Activated naive CD8-positive, alpha-beta T cell (primary cell): ENCODE data around the gene SIPA1L3.
A peak's percentile ranks its signal among the peaks of the same experiment; 100 is the strongest.

ENCODE experiments used
- H3K27ac Mint-ChIP-seq: one replicate; pipeline ENCODE4 v1.8.0; 2021; ENCODE audit warnings: mixed read lengths
- H3K27me3 Mint-ChIP-seq: one replicate; pipeline ENCODE4 v1.8.0; 2021; ENCODE audit warnings: mixed read lengths
- H3K36me3 Mint-ChIP-seq: one replicate; pipeline ENCODE4 v1.8.0; 2021; ENCODE audit warnings: mixed read lengths
- H3K4me1 Mint-ChIP-seq: one replicate; pipeline ENCODE4 v1.8.0; 2021; ENCODE audit warnings: low read depth, mixed read lengths
- H3K4me3 Mint-ChIP-seq: one replicate; pipeline ENCODE4 v1.8.0; 2021; ENCODE audit warnings: mild to moderate bottlenecking, mixed read lengths
- H3K9me3 Mint-ChIP-seq: one replicate; pipeline ENCODE4 v1.8.0; 2021; ENCODE audit warnings: low read depth, mixed read lengths

The SIPA1L3 gene

DNA sequence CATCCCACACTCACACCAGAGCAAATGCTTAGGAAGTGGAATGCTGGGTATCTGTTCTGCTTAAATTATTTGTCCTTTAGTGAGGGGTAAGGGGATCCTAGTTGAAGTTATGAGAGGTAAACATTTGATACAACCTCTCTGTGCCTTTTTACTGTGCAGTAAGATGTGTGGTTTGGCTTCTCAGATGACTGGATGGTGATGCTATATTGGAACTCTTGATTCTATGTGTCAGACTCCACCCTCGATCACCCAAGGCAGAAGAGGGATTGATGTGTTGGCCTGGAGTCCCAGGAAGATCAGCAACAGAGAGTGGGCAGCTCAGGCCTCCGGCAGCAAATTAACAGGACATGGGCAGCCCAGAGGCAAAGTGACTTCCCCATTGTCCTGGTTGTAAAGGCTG, 66.7 kb downstream of the SIPA1L3 start:
- Mint-ChIP-seq H3K36me3 (peaks cover 18% of the 10 kb centered on the region), H3K27ac (no peak overlapping the region), H3K4me3 (no peak overlapping the region), H3K27me3 (no peaks in the 10 kb centered on the region), H3K9me3 (no peaks in the 10 kb centered on the region), H3K4me1 (no peaks in the 10 kb centered on the region)

- H3K4me3 Mint-ChIP-seq, result no peak overlapping the region
- H3K36me3 Mint-ChIP-seq, result peaks cover 12% of the 10 kb centered on the region
- no peaks in the 10 kb centered on the region for H3K9me3 Mint-ChIP-seq
- no peak overlapping the region for H3K27ac Mint-ChIP-seq
- H3K27me3 Mint-ChIP-seq, result no peaks in the 10 kb centered on the region
- peaks cover 1% of the 10 kb centered on the region for H3K4me1 Mint-ChIP-seq
These were observed 68.1 kb downstream of the SIPA1L3 start for GRCh38 chr19:37975071-37975470.

DNA sequence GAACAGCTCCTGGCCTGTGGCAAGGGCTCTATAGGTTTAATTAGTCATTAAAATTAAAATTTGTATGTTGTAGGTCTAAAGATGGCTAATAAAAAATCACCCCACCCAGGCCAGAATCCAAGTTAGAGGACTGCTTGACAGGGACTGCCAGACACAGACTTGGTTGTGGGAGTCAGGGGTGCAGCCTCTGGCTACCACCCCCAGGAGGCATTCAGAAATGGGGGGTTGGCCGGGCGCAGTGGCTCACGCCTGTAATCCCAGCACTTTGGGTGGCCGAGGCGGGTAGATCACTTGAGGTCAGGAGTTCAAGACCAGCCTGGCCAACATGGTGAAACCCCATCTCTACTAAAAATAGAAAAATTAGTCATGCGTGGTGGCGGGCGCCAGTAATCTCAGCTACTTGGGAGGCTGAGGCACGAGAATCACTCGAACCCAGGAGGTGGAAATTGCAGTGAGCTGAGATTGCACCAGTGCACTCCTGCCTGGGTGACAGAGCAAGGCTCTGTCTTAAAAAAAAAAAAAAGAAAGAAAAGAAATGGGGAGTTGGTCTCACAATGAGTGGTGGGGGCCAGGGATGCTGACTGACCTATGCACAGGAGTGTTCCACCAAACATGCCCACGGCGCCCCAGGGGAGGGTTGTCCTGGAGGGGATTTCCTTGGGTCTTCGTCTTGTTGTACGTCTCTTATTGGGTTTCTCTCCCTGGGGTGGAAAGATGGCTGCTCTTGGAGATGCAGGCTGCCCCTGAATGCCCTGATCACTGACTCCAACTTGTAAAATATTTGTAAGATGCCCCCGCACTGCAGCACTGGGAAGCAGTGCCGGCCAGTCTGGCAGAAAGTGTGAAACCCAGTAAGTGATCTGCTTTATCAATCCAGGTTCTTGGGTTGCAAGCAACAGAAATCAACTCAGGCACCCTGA, 68.8 kb downstream of the SIPA1L3 start:
- H3K27me3 Mint-ChIP-seq, result no peaks in the 10 kb centered on the region
- peaks cover 12% of the 10 kb centered on the region for H3K36me3 Mint-ChIP-seq
- no peaks in the 10 kb centered on the region for H3K9me3 Mint-ChIP-seq
- H3K4me1 Mint-ChIP-seq, result peaks cover 2% of the 10 kb centered on the region
- no peak overlapping the region for H3K4me3 Mint-ChIP-seq
- no peak overlapping the region for H3K27ac Mint-ChIP-seq

- H3K27ac Mint-ChIP-seq, result no peak overlapping the region
- H3K27me3 Mint-ChIP-seq, result no peaks in the 10 kb centered on the region
- H3K9me3 Mint-ChIP-seq, result no peaks in the 10 kb centered on the region
- H3K4me1 Mint-ChIP-seq, result peaks cover 4% of the 10 kb centered on the region
- peaks cover 4% of the 10 kb centered on the region for H3K36me3 Mint-ChIP-seq
- no peak overlapping the region for H3K4me3 Mint-ChIP-seq
These were observed 70.4 kb downstream of the SIPA1L3 start for GRCh38 chr19:37977391-37977790.

DNA sequence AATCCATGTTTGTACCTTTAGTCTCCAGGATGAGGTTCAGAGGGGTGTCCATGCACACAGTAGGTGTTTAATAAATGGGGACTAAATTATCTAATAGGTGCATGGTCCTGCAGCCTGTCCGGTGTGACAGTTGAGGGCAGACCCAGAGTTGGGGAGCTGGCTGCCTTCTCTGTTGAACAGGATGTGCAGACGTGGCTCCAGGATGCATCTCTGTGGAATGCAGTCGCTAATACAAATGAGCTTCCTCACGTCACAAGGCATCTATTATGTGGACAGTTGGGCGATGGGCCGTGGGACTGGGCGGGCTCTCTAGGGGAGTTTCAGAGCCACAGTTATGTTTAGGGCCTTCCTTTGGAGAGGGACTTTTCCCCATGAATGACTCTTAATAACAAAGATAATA, 71.0 kb downstream of the SIPA1L3 start:
- Mint-ChIP-seq H3K36me3 (peaks cover 4% of the 10 kb centered on the region), H3K4me3 (no peak overlapping the region), H3K9me3 (no peaks in the 10 kb centered on the region), H3K27ac (no peak overlapping the region), H3K27me3 (no peaks in the 10 kb centered on the region), H3K4me1 (peaks cover 4% of the 10 kb centered on the region)

DNA sequence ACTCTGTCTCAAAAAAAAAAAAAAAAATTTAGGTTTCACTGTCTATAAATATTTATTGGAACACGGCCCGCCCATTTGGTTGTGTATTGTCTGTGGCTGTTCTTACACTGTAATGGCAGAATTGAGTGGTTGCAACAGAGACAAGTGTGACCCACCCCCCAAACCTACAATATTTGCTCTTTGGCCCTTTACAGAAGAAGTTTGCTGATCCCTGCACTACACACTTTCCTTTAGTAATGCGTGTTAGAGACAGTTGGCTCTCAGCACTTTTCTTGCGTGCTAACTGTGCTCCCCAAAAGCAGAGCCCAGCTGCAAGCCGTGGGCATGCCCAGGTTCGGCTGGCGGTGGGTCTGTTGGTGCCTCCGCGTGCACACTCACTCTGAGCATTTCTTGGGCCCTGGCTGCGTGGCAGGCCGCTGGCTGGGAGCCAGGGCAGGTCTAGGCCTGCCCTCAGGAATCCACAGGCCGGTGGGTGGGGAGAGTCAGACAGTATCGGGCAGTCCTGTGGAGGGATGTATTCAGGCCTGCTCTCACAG, 72.6 kb downstream of the SIPA1L3 start:
- no peak overlapping the region for H3K4me3 Mint-ChIP-seq
- H3K27me3 Mint-ChIP-seq, result no peaks in the 10 kb centered on the region
- H3K9me3 Mint-ChIP-seq, result no peaks in the 10 kb centered on the region
- H3K36me3 Mint-ChIP-seq, result peaks cover under 1% of the 10 kb centered on the region
- H3K27ac Mint-ChIP-seq, result no peak overlapping the region
- H3K4me1 Mint-ChIP-seq, result peaks cover 4% of the 10 kb centered on the region

DNA sequence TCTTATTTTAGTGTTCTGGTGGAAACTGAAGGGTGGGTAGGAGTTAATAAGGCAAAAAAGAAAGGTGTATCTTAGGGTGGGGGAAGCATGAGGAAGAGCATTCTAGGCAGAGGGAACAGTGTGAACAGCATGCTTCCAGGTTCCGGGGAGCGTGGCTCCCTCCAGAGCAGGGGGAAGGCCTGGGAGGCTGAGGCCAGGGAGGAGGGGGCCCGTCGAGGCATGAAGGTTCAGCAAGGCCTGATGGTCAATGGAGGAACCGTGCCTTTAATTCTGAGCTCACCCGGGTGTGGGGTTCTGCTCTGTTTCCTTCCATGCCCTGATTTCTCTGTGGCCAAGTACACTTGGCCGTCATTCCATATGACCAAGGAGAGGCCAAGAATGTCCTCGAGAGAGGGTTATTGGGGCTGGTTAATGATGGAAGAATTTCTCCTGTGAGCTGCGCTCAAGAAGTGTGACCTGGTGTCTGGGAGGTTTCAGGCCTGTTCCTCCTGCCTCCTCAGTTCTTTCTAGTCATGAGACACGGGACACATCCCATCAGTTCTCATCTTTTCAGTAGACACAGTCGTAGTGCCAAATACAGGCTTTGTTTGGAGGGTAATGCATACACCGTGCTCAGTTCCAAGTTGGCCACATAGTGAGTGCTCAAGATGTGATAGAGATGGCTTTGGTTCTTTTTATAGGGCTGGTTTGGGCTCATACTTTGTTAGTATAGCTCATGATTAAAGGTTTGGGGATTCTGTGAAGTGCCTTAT, 73.6 kb downstream of the SIPA1L3 start:
- Mint-ChIP-seq H3K4me3 (no peak overlapping the region), H3K9me3 (no peaks in the 10 kb centered on the region), H3K4me1 (peaks cover 11% of the 10 kb centered on the region), H3K27me3 (no peaks in the 10 kb centered on the region), H3K27ac (no peak overlapping the region), H3K36me3 (peaks cover 2% of the 10 kb centered on the region)

GRCh38 chr19:37981785-37982475, 74.9 kb downstream of the SIPA1L3 start:
- no peaks in the 10 kb centered on the region for H3K9me3 Mint-ChIP-seq
- H3K4me1 Mint-ChIP-seq, result peaks cover 18% of the 10 kb centered on the region
- H3K36me3 Mint-ChIP-seq, result peaks cover 2% of the 10 kb centered on the region
- H3K27ac Mint-ChIP-seq, result no peak overlapping the region
- no peak overlapping the region for H3K4me3 Mint-ChIP-seq
- no peaks in the 10 kb centered on the region for H3K27me3 Mint-ChIP-seq

DNA sequence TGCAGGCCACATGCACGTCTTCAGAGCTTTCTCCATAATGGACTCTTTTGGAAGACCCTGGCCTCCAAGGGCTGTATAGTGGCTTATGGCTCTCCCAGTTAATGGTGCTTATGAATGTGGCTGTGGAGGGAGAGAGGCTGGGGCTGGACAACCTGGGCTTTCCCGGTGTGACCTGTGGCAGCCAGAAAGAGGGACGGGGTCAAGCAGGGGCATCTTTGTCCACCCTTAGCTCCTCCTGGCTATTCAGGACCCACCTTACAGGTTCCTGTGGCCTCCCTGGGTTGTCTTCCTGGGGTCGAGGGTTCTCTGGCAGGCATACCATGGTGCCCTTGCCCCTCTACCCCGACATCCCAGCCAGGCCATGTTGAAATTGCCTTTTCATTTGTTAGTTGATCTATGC, 75.6 kb downstream of the SIPA1L3 start:
- H3K9me3 Mint-ChIP-seq, result no peaks in the 10 kb centered on the region
- H3K27ac Mint-ChIP-seq, result no peak overlapping the region
- H3K4me1 Mint-ChIP-seq, result peaks cover 20% of the 10 kb centered on the region
- no peak overlapping the region for H3K4me3 Mint-ChIP-seq
- H3K36me3 Mint-ChIP-seq, result peaks cover 2% of the 10 kb centered on the region
- H3K27me3 Mint-ChIP-seq, result no peaks in the 10 kb centered on the region

GRCh38 chr19:37983153-37983552, 76.1 kb downstream of the SIPA1L3 start:
- Mint-ChIP-seq H3K9me3 (no peaks in the 10 kb centered on the region), H3K27me3 (no peaks in the 10 kb centered on the region), H3K36me3 (peaks cover 2% of the 10 kb centered on the region), H3K27ac (no peak overlapping the region), H3K4me3 (no peak overlapping the region), H3K4me1 (peaks cover 22% of the 10 kb centered on the region)

DNA sequence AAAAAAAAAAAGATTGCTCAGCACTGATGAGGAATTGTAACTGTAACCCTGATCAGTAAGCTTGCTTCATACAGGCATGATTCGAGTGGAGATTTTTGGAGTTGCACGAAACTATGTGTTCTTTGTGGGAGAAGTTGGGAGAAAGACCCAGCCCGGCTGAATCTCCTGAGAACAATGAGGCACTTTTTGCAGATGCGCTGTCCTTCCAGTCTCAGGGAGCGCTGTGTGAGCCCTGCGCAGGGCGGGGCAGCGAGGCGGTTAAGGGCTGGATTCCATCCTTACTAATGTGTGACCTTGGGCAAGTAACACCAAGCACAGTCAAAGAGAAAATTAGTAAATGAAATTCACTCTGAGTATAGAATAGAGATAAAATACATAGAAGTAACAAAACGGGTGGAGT, 76.9 kb downstream of the SIPA1L3 start:
- Mint-ChIP-seq H3K36me3 (peaks cover 2% of the 10 kb centered on the region), H3K9me3 (no peaks in the 10 kb centered on the region), H3K27me3 (no peaks in the 10 kb centered on the region), H3K4me1 (peaks cover 25% of the 10 kb centered on the region), H3K27ac (no peak overlapping the region), H3K4me3 (no peak overlapping the region)

DNA sequence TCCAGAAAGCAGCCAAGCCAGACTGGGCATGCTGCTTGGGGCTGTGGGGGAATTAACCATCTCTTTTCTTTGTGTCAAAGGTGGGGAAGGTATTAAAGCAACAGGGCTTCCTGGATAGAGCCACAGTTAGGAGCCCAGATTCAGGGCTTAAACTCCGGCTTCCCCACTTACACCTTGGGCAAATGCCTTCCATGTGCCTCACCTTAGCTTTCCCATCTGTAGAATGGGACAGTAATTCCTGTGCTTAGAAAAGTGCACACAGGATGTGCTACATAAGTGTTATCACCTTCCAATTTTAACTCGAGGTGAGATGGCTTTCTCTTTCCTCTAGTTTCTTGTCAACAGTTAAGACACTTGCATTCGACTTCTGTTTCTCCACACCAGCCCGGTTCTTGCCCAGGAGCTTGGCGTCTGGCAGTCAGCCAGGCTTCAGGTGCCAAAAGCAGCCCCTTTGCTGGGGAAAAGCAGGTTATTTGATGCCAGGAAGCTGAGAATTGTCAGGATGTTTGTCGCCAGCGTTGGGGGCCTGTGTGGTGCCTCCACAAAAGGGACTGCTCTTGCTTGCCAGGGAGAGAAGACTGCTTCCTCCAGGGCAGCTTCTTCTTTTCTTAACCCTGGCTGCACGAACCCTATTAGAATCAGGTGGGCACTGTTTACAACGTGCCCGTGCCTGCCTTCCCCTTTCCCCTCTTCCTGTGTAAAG, 79.2 kb downstream of the SIPA1L3 start:
- no peaks in the 10 kb centered on the region for H3K27me3 Mint-ChIP-seq
- H3K27ac Mint-ChIP-seq, result peak overlapping the region; percentile 50
- no peak overlapping the region for H3K4me3 Mint-ChIP-seq
- H3K9me3 Mint-ChIP-seq, result no peaks in the 10 kb centered on the region
- H3K36me3 Mint-ChIP-seq, result peaks cover 2% of the 10 kb centered on the region
- peaks cover 23% of the 10 kb centered on the region for H3K4me1 Mint-ChIP-seq

GRCh38 chr19:37987356-37988332, 80.6 kb downstream of the SIPA1L3 start:
- H3K27ac Mint-ChIP-seq, result no peak overlapping the region
- H3K9me3 Mint-ChIP-seq, result no peaks in the 10 kb centered on the region
- H3K27me3 Mint-ChIP-seq, result no peaks in the 10 kb centered on the region
- H3K4me1 Mint-ChIP-seq, result peaks cover 22% of the 10 kb centered on the region
- peaks cover 2% of the 10 kb centered on the region for H3K36me3 Mint-ChIP-seq
- no peak overlapping the region for H3K4me3 Mint-ChIP-seq
